ENCODE data around the gene NEUROD2.

GRCh38 chr17:39623356-39623950, 15.7 kb upstream of the NEUROD2 start:
- TF ChIP-seq MAX (IDR thresholded peaks at IDR 0.05; ENCODE audit: insufficient read depth, insufficient read length) (no peak), CTCF (IDR thresholded peaks at IDR 0.05; ENCODE audit: extremely low read depth in 1 of 2, insufficient read depth in 1 of 2, low read depth in 1 of 2, low read length in 2 of 2) (peak; percentile 93 to 96), POLR2A (IDR thresholded peaks at IDR 0.05; ENCODE audit: low read depth, low read length) (no peak), EZH2 (IDR thresholded peaks at IDR 0.05; ENCODE audit: borderline replicate concordance, low read depth, low read length, severe bottlenecking) (no peak), FOS (IDR thresholded peaks at IDR 0.05; ENCODE audit: borderline replicate concordance, insufficient read depth, low read length) (no peak), JUN (IDR thresholded peaks at IDR 0.05; ENCODE audit: borderline replicate concordance, insufficient read depth, insufficient read length, low read depth) (no peak), MYC (IDR thresholded peaks at IDR 0.05; ENCODE audit: low read depth, low read length) (no peak), POLR2AphosphoS5 (IDR thresholded peaks at IDR 0.05; ENCODE audit: insufficient read depth, low read depth, low read length) (no peak), GATA2 (IDR thresholded peaks at IDR 0.05; ENCODE audit: insufficient read depth, insufficient read length, low read depth, low read length) (no peak)

Data from endothelial cell of umbilical vein (primary cell).